MM.1S (cell line): ENCODE measurements around the gene ARTN.

ENCODE experiments used
- DNase-seq: peaks from one replicate; pipeline ENCODE4 v3.0.0-alpha.2; 2015
- H2AFZ ChIP-seq: fragments of 300-600 bp; sonication (generic); 2 replicates; pipeline ENCODE4 v1.6.0; 2016; ENCODE audit warnings: antibody characterized with exemption, low read length
- H3F3A ChIP-seq: fragments of 300-600 bp; sonication (generic); 2 replicates; pipeline ENCODE4 v1.6.1; 2016; ENCODE audit warnings: mild to moderate bottlenecking, antibody characterized with exemption, low read length, moderate library complexity, mixed read lengths; ENCODE audit not compliant: insufficient read depth
- H3K27ac ChIP-seq: fragments of 300-600 bp; sonication (generic); 2 replicates; pipeline ENCODE4 v1.5.1; 2016; ENCODE audit warnings: mild to moderate bottlenecking, low read length
- H3K27me3 ChIP-seq: fragments of 300-600 bp; sonication (generic); replicated peaks from 2 replicates; pipeline ENCODE4 v1.6.0; 2016; ENCODE audit warnings: low read length; ENCODE audit not compliant: insufficient read depth
- H3K36me3 ChIP-seq: fragments of 300-600 bp; sonication (generic); replicated peaks from 2 replicates; pipeline ENCODE4 v1.6.1; 2016; ENCODE audit warnings: mild to moderate bottlenecking, low read length, mixed read lengths; ENCODE audit not compliant: insufficient read depth
- H3K4me1 ChIP-seq: fragments of 300-600 bp; sonication (generic); 2 replicates; pipeline ENCODE4 v1.6.1; 2016; ENCODE audit warnings: low read length, mixed read lengths
- H3K4me2 ChIP-seq: fragments of 300-600 bp; sonication (generic); 2 replicates; pipeline ENCODE4 v1.6.0; 2016; ENCODE audit warnings: low read depth, low read length
- H3K4me3 ChIP-seq: fragments of 300-600 bp; sonication (generic); 2 replicates; pipeline ENCODE4 v1.5.1; 2016; ENCODE audit warnings: low read length, mixed read lengths
- H3K79me2 ChIP-seq: fragments of 300-600 bp; sonication (generic); 2 replicates; pipeline ENCODE4 v1.6.1; 2016; ENCODE audit warnings: mixed run types, low read length, mixed read lengths
- H3K9ac ChIP-seq: fragments of 300-600 bp; sonication (generic); 2 replicates; pipeline ENCODE4 v1.6.1; 2016; ENCODE audit warnings: low read length, mixed read lengths
- H3K9me2 ChIP-seq: fragments of 300-600 bp; sonication (generic); replicated peaks from 2 replicates; pipeline ENCODE4 v1.6.1; 2016; ENCODE audit warnings: mild to moderate bottlenecking, low read length, mixed read lengths; ENCODE audit not compliant: insufficient read depth
- H3K9me3 ChIP-seq: fragments of 300-600 bp; sonication (generic); replicated peaks from 2 replicates; pipeline ENCODE4 v1.6.1; 2016; ENCODE audit warnings: mild to moderate bottlenecking, low read length, mixed read lengths; ENCODE audit not compliant: insufficient read depth
- H4K20me1 ChIP-seq: fragments of 300-600 bp; sonication (generic); 2 replicates; pipeline ENCODE4 v1.6.1; 2016; ENCODE audit warnings: mild to moderate bottlenecking, low read length, moderate library complexity, mixed read lengths; ENCODE audit not compliant: insufficient read depth
- CTCF ChIP-seq: fragments of 300-600 bp; sonication (generic); IDR thresholded peaks from 2 replicates; pipeline ENCODE4 v1.5.1; 2016; ENCODE audit warnings: antibody characterized with exemption, low read length, mixed read lengths
- EZH2 ChIP-seq: fragments of 300-600 bp; sonication (generic); optimal IDR thresholded peaks from 2 replicates; pipeline ENCODE3; 2017; ENCODE audit warnings: low read depth, mild to moderate bottlenecking, antibody characterized with exemption, low read length, mixed read lengths
- EZH2phosphoT487 ChIP-seq: fragments of 300-600 bp; sonication (generic); IDR thresholded peaks from 2 replicates; pipeline ENCODE4 v1.6.1; 2018; ENCODE audit warnings: antibody characterized with exemption, low read length

Gene ARTN

GRCh38 chr1:43963006-43963405 is 29.4 kb downstream of the ARTN start:
- Histone ChIP-seq H3K4me3 (no peak overlapping the region), H3K36me3 (no peaks in the 10 kb centered on the region)

DNA sequence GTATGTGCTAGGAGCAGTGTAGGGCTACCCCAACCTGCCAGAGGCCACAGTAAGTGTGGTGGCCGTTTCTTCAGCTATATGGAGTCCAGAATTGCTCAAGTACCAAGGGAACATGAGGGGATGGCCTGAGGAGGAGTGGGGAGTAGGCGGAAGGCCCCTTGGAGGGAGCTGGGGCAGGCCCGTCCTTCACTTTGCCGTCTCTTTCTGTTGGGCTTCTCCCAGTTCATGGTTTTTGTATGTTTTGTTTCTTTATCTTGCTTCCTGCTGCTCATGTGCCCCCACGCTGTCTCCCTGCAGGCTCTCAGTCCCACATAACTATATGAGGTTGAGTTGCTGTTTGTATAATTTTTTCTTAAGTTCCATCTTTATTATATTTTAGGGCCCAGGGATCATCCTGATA is 30.3 kb downstream of the ARTN start:
- Histone ChIP-seq H2AFZ (no peak overlapping the region), H3F3A (no peaks in the 10 kb centered on the region; the same call in 1 of the 2 replicates), H3K79me2 (no peaks in the 10 kb centered on the region), H3K4me2 (no peak overlapping the region), H3K9me2 (no peaks in the 10 kb centered on the region), H3K9ac (no peak overlapping the region), H4K20me1 (no peaks in the 10 kb centered on the region), H3K4me3 (no peak overlapping the region), H3K9me3 (no peaks in the 10 kb centered on the region), H3K27ac (no peak overlapping the region), H3K4me1 (no peaks in the 10 kb centered on the region), H3K27me3 (no peaks in the 10 kb centered on the region), H3K36me3 (no peaks in the 10 kb centered on the region)
- no peak for DNase-seq
- no peak for TF ChIP-seq EZH2phosphoT487
- no peak for TF ChIP-seq EZH2
- no peak for TF ChIP-seq CTCF

More at GRCh38 chr1:43963006-43963405, 29.4 kb downstream of the ARTN start:
- DNase-seq, result no peak
- no peak overlapping the region for H2AFZ ChIP-seq
- H4K20me1 ChIP-seq, result no peaks in the 10 kb centered on the region
- H3K9ac ChIP-seq, result no peak overlapping the region
- TF ChIP-seq CTCF, result no peak
- no peak for TF ChIP-seq EZH2
- no peak for TF ChIP-seq EZH2phosphoT487
- no peaks in the 10 kb centered on the region; the same call in 1 of the 2 replicates for H3F3A ChIP-seq
- no peaks in the 10 kb centered on the region for H3K4me1 ChIP-seq
- H3K79me2 ChIP-seq, result no peaks in the 10 kb centered on the region
- H3K4me2 ChIP-seq, result no peak overlapping the region
- H3K27me3 ChIP-seq, result no peaks in the 10 kb centered on the region
- no peak overlapping the region for H3K27ac ChIP-seq
- H3K9me2 ChIP-seq, result no peaks in the 10 kb centered on the region
- no peaks in the 10 kb centered on the region for H3K9me3 ChIP-seq

DNA sequence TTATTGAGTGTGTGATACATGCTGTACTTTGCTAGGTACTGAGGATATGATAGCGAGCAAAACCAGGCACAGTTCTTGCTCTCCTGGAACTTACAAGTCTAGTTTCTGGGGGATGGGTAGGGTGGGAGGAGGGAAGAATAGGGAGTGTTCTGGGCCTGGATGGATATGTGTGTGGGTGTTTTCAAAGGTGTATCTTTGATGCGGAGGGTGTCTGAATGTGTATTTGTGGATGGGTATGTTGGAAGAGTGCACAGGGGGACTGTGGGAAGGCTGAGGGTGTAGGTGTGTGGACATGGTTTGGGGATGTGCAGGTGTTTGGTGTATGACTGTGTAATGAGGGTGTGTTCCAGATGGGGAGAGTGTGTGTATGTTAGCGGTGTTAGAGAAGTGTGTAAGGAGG is 31.7 kb downstream of the ARTN start:
- Histone ChIP-seq H3K9me3 (no peaks in the 10 kb centered on the region), H3K36me3 (no peaks in the 10 kb centered on the region), H3F3A (no peaks in the 10 kb centered on the region; the same call in 1 of the 2 replicates), H4K20me1 (no peaks in the 10 kb centered on the region), H3K9me2 (no peaks in the 10 kb centered on the region), H3K9ac (no peak overlapping the region), H3K27me3 (no peaks in the 10 kb centered on the region), H3K4me3 (no peak overlapping the region), H3K4me1 (no peaks in the 10 kb centered on the region), H2AFZ (no peak overlapping the region), H3K79me2 (peaks cover 5% of the 10 kb centered on the region), H3K27ac (no peak overlapping the region), H3K4me2 (no peak overlapping the region)
- DNase-seq, result no peak
- TF ChIP-seq EZH2phosphoT487, result no peak
- no peak for TF ChIP-seq CTCF
- TF ChIP-seq EZH2, result no peak
